Gastroesophageal sphincter (tissue), 4 donors: Measurements from ENCODE around the gene STK32C. TPM values are rescaled to one million over a fixed set of nuclear protein-coding genes. Genes with fewer than 3 reads are reported as not detected.

Experiments used
- ATAC-seq: fragments of 150-250 bp; one replicate; pipeline ENCODE4 v1.9.1; 2016; ENCODE audit warnings: mild to moderate bottlenecking, moderate library complexity
- H3K27ac ChIP-seq, 4 donors: fragments of 200-600 bp; sonication (generic) in 3 of 4; 1 replicate in 3 of 4; 2 replicates in 1 of 4; pipeline ENCODE4 v1.5.1; 2016 to 2019
- H3K27me3 ChIP-seq: fragments of 200-600 bp; sonication (generic); one replicate; pipeline ENCODE4 v1.5.1; 2019
- H3K36me3 ChIP-seq, 2 donors: fragments of 200-600 bp; sonication (generic); one replicate each; pipeline ENCODE4 v1.5.1; 2019; ENCODE audit warnings: control low read depth in 1 of 2
- H3K4me1 ChIP-seq, 3 donors: fragments of 200-600 bp; sonication (generic); 1 replicate in 2 of 3; 2 replicates in 1 of 3; pipeline ENCODE4 v1.5.1; 2016 to 2019; ENCODE audit warnings: control low read depth in 2 of 3
- H3K4me3 ChIP-seq, 2 donors: fragments of 200-600 bp; sonication (generic); one replicate each; pipeline ENCODE4 v1.5.1; 2019; ENCODE audit warnings: mild to moderate bottlenecking in 1 of 2, moderate library complexity in 1 of 2
- H3K9me3 ChIP-seq, 3 donors: fragments of 200-600 bp; sonication (generic); one replicate each; pipeline ENCODE4 v1.5.1; 2017 to 2019; ENCODE audit warnings: control low read depth in 2 of 3
- EP300 ChIP-seq: sonication (generic); formaldehyde crosslinking; IDR thresholded peaks from one replicate; pipeline ENCODE4 v1.6.1; 2017; ENCODE audit warnings: antibody characterized with exemption, mild to moderate bottlenecking
- POLR2A ChIP-seq, 2 donors: fragments of 450-650 bp; IDR thresholded peaks; one replicate each; pipeline ENCODE4 v1.6.1; 2017; ENCODE audit warnings: antibody characterized with exemption in 2 of 2, mild to moderate bottlenecking in 2 of 2, moderate library complexity in 1 of 2
- POLR2AphosphoS5 ChIP-seq: sonication (generic); formaldehyde crosslinking; IDR thresholded peaks from one replicate; pipeline ENCODE4 v1.6.1; 2017; ENCODE audit warnings: antibody characterized with exemption
- WGBS, 2 donors: methylation state at CpG; one replicate each; pipeline ENCODE4 v1.1.5; 2018; ENCODE audit warnings: low coverage in 1 of 2; 5-methylcytosine and 5-hydroxymethylcytosine counted together
- total RNA-seq, 4 donors: library from RNA; depleted of rRNA; stranded (reverse); fragments of >200 nt; gene quantifications; one replicate each; pipeline ENCODE4 v1.1.0, GENCODE V29; 2016
- TF ChIP-seq, protein P1 (sequence below), 4 experiments: fragments of 200-600 bp in 2 of 4; fragments of 450-650 bp in 2 of 4; sonication (generic) in 1 of 4; IDR thresholded peaks; one replicate each; pipeline ENCODE4 v1.5.1; 2017 to 2019; ENCODE audit warnings: antibody characterized with exemption in 4 of 4, mild to moderate bottlenecking in 2 of 4, moderate library complexity in 2 of 4

STK32C gene
- total RNA-seq, 4 donors from 2014 or later: 3.8 to 13.0 (median 5.1) TPM

DNA sequence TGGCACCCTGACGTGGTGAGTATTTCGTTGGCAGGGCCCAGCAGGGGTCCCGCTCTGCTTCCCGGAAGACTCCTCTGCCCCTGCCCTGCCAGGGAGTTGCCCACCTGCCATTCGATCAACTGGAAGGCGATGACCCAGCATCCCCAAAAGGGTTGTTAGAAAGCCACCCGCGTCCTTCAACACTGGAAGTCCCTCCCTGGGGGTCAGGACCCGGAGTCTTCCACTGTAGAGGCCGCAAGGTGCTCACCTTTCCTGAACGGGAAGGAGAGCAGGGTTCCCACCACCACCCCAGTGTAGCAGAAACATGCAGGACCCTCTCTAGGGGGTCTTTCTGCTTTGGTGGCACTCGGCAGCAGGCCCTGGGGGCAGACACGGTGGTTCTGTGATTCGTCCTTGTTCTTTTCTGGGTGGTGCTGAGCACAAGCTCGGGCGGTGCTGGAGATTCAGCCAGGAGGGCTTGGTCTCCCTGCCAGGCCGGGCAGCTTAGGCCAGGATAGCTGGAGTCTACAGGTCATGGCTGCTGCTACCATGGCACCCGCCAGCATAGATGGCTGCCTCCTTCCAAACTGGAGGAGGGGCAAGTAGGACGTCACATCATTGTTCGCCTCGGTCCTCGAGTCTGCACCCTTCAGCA lies 140.6 kb downstream of the STK32C start:
- Histone ChIP-seq H3K27me3 (peaks cover 27% of the 10 kb centered on the region), H3K4me3 (no peak overlapping the region), H3K27ac (no peak overlapping the region), H3K4me1 (peaks cover 0 to 16% (median 0%) of the 10 kb centered on the region in 3 donors), H3K36me3 (peaks cover 0 to 61% of the 10 kb centered on the region in 2 donors), H3K9me3 (no peaks in the 10 kb centered on the region)
- TF ChIP-seq, protein P1, sequence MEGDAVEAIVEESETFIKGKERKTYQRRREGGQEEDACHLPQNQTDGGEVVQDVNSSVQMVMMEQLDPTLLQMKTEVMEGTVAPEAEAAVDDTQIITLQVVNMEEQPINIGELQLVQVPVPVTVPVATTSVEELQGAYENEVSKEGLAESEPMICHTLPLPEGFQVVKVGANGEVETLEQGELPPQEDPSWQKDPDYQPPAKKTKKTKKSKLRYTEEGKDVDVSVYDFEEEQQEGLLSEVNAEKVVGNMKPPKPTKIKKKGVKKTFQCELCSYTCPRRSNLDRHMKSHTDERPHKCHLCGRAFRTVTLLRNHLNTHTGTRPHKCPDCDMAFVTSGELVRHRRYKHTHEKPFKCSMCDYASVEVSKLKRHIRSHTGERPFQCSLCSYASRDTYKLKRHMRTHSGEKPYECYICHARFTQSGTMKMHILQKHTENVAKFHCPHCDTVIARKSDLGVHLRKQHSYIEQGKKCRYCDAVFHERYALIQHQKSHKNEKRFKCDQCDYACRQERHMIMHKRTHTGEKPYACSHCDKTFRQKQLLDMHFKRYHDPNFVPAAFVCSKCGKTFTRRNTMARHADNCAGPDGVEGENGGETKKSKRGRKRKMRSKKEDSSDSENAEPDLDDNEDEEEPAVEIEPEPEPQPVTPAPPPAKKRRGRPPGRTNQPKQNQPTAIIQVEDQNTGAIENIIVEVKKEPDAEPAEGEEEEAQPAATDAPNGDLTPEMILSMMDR (IDR thresholded peaks at IDR 0.05): no peak
- TF ChIP-seq EP300 (no peak), POLR2AphosphoS5 (no peak), POLR2A (IDR thresholded peaks at IDR 0.05) (no peak)
- ATAC-seq: no peak
- 82% methylated on average over 4 of the region's 22 CpGs; no CpG with 5 or more reads in 1 of the 2 donors for WGBS, 2 donors

DNA sequence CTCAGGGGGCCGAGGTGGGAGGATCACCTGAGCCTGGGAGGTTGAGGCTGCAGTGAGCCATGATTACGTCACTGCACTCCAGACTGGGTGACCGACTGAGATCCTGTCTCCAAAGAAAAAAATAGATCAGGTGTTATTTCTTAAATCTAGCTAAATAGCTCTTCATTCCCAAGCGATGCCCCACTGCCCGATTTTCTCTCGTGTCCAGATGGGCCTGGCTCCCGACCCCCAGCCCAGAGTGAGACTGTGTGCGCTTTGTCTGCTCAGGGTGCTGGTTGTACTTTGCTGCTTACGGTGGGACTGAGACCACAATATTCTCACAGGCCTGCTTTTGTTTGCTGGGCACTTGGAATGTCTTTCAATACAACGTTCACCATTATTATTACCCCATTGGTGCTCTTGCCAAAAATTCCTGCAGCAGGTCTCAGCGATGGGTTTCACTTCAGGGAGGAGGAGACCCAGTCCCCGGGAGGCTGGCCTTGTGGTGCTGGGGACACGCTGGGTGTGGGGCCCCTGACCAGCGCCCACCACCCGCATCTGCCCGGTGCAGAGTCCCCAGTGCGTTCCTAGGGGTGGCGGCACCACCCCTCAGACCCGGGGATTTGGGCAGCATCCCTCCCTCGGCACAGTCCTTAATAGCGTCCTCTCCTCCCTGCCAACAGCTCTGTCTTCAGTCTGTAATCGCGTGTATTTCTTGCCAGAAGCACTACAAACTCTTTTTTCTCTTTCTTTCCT lies 141.4 kb downstream of the STK32C start:
- no peaks in the 10 kb centered on the region for H3K9me3 ChIP-seq
- H3K27ac ChIP-seq: no peak overlapping the region
- TF ChIP-seq, protein P1 (IDR thresholded peaks at IDR 0.05): no peak
- TF ChIP-seq POLR2A (IDR thresholded peaks at IDR 0.05) (no peak), EP300 (no peak), POLR2AphosphoS5 (no peak)
- ATAC-seq: no peak
- H3K4me1 ChIP-seq: peaks cover 0 to 19% (median 0%) of the 10 kb centered on the region in 3 donors
- H3K27me3 ChIP-seq: peaks cover 24% of the 10 kb centered on the region
- 65 to 91% methylated on average over 15 to 17 of the region's 23 CpGs for WGBS, 2 donors
- no peak overlapping the region for H3K4me3 ChIP-seq
- H3K36me3 ChIP-seq: peaks cover 0 to 61% of the 10 kb centered on the region in 2 donors

DNA sequence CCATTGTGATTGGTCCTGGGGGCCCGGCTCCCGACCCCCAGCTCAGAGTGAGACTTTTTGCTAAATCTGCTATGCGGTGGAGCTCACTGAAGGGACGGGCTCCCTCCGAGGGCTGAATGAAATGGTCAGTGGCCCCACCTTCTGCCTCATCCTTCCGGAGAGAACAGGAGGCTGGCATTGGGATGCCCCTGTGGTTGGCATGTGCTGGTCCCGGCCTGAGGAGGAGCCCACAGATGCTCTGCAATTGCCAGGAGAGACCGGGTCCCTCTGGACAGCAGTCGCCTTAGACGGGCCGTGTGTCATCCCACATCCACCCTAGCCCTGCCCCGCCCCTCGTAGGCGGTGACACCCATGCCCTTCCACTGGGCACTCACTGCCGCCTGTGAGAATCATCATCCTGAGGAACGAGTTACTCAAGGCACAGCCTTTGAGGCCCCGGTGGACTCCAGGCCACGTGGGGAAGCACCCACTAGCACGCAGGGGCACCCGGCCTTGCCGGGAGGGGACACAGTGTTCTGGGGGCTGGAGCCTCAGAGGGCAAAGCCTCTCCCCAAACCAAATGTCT lies 142.3 kb downstream of the STK32C start:
- no peaks in the 10 kb centered on the region for H3K9me3 ChIP-seq
- no peak overlapping the region for H3K4me3 ChIP-seq
- H3K36me3 ChIP-seq: peaks cover 0 to 54% of the 10 kb centered on the region in 2 donors
- no peak for TF ChIP-seq POLR2A (IDR thresholded peaks at IDR 0.05)
- no peak for TF ChIP-seq EP300
- TF ChIP-seq, protein P1 (IDR thresholded peaks at IDR 0.05): no peak
- no peak for TF ChIP-seq POLR2AphosphoS5
- 80% methylated on average over 1 of the region's 21 CpGs; no CpG with 5 or more reads in 1 of the 2 donors for WGBS, 2 donors
- no peak overlapping the region for H3K27ac ChIP-seq
- ATAC-seq: no peak
- H3K27me3 ChIP-seq: peaks cover 18% of the 10 kb centered on the region
- peaks cover 0 to 19% (median 0%) of the 10 kb centered on the region in 3 donors for H3K4me1 ChIP-seq

DNA sequence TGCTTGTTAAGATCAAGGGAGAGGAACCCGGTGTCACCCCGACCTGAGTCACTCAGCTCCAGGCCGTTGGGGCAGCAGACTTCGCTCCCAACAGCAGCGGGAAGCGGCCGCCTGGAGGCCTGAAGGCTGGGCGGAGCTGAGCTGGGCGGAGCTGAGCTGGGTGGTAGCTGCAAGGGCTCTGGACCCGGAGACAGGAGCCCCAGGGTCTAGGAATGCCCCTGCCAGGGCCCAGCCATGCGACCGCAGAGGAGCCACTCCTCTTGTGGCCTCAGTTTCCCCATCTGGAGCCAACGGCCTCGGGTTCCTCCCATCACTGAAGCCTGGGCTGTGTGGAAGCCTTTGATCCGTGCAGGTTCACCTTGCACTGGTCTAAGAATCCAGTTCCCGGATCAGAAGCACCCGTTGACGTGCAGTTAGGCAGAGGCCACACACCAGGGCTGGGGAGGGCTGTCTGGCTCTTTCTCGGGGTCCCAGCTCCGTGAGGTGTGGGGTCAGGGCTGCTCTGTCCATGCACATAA lies 142.9 kb downstream of the STK32C start:
- 65% methylated on average over 8 of the region's 20 CpGs; no CpG with 5 or more reads in 1 of the 2 donors for WGBS, 2 donors
- TF ChIP-seq EP300: no peak

DNA sequence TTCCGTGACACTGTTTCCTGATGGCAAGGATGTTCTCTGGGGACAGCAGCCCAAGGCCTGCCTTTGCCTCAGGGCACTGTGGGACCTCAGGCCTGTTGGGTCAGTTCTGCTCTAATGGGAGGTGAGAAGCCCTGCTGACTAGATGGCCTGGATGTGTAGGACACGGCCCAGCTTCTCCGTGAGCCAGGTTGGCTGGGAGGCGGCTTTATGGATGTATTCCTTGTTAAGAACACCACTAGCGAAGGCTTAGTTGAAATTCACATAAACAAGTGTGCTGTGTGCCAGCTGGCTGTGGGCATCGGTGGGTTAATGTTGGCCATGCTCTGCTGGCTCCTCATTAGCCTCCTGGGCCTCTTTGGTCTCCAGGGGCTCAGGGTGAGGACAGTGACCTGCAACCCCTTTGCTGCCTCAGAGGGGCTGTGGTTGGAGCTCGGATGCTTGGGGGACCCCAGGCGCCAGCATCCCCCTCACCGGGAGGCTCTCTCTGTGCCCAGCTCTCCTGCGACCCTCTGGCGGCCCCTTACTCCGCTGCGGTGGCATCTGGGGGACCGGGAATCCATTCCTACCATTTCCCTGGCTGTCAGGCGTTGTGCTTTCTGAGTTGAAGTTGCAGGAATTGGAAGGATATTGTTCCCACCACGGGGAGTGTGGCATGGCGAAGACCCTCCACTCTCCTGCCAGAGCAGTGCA lies 143.8 kb downstream of the STK32C start:
- 68% methylated on average over 3 of the region's 17 CpGs; no CpG with 5 or more reads in 1 of the 2 donors for WGBS, 2 donors
- no peak for ATAC-seq
- peaks cover 0 to 38% of the 10 kb centered on the region in 2 donors for H3K36me3 ChIP-seq
- H3K27ac ChIP-seq: no peak overlapping the region
- H3K4me1 ChIP-seq: peaks cover 0 to 19% (median 0%) of the 10 kb centered on the region in 3 donors
- H3K4me3 ChIP-seq: no peak overlapping the region
- no peaks in the 10 kb centered on the region for H3K9me3 ChIP-seq
- peaks cover 10% of the 10 kb centered on the region for H3K27me3 ChIP-seq
- TF ChIP-seq EP300 (no peak), POLR2AphosphoS5 (no peak), POLR2A (IDR thresholded peaks at IDR 0.05) (no peak)
- TF ChIP-seq, protein P1 (IDR thresholded peaks at IDR 0.05): no peak

More for the DNA sequence above, 142.9 kb downstream of the STK32C start:
- H3K9me3 ChIP-seq: no peaks in the 10 kb centered on the region
- peaks cover 0 to 47% of the 10 kb centered on the region in 2 donors for H3K36me3 ChIP-seq
- peaks cover 11% of the 10 kb centered on the region for H3K27me3 ChIP-seq
- no peak overlapping the region for H3K4me3 ChIP-seq
- H3K4me1 ChIP-seq: peaks cover 0 to 19% (median 0%) of the 10 kb centered on the region in 3 donors
- no peak for ATAC-seq
- H3K27ac ChIP-seq: no peak overlapping the region
